Trophoblast cell (in vitro differentiated cells and primary cell): ENCODE measurements around the gene IL16.

ENCODE experiments used
- DNase-seq, 2 donors: peaks; one replicate each; pipeline ENCODE4 v3.0.0-alpha.2; 2016
- H2AFZ ChIP-seq: 2 replicates; pipeline ENCODE4 v1.6.1; 2013; ENCODE audit warnings: low read length, moderate library complexity, mild to moderate bottlenecking; ENCODE audit not compliant: insufficient read depth, poor library complexity
- H2AK5ac ChIP-seq: 2 replicates; pipeline ENCODE4 v1.6.1; 2013; ENCODE audit warnings: mild to moderate bottlenecking, low read length
- H2BK120ac ChIP-seq: 2 replicates; pipeline ENCODE4 v1.6.1; 2013; ENCODE audit warnings: low read length, mild to moderate bottlenecking, moderate library complexity; ENCODE audit not compliant: insufficient read depth, poor library complexity
- H2BK12ac ChIP-seq: 2 replicates; pipeline ENCODE4 v1.6.1; 2013; ENCODE audit warnings: mild to moderate bottlenecking, low read length, moderate library complexity
- H2BK5ac ChIP-seq: 2 replicates; pipeline ENCODE4 v1.6.1; 2013; ENCODE audit warnings: low read length, low read depth, moderate library complexity, mild to moderate bottlenecking; ENCODE audit not compliant: poor library complexity
- H3K14ac ChIP-seq: 2 replicates; pipeline ENCODE4 v1.6.1; 2013; ENCODE audit warnings: mild to moderate bottlenecking, low read length
- H3K18ac ChIP-seq: 2 replicates; pipeline ENCODE4 v1.6.1; 2013; ENCODE audit warnings: mild to moderate bottlenecking, low read length
- H3K23ac ChIP-seq: 2 replicates; pipeline ENCODE4 v1.6.1; 2013; ENCODE audit warnings: low read length
- H3K27ac ChIP-seq: 2 replicates; pipeline ENCODE4 v1.5.1; 2013; ENCODE audit warnings: low read depth, mild to moderate bottlenecking, inconsistent platforms, low read length, moderate library complexity
- H3K27me3 ChIP-seq: 2 replicates; pipeline ENCODE4 v1.6.1; 2013; ENCODE audit warnings: inconsistent platforms, mild to moderate bottlenecking, low read length, moderate library complexity; ENCODE audit not compliant: insufficient read depth
- H3K36me3 ChIP-seq, 2 experiments: 1 replicate in 1 of 2; 2 replicates in 1 of 2; pipeline ENCODE4 v1.6.1; 2013; ENCODE audit warnings: low read length in 2 of 2, mild to moderate bottlenecking in 2 of 2, moderate library complexity in 1 of 2; ENCODE audit not compliant: insufficient read depth in 2 of 2, control insufficient read depth in 1 of 2
- H3K4ac ChIP-seq: 2 replicates; pipeline ENCODE4 v1.6.1; 2013; ENCODE audit warnings: low read depth, mild to moderate bottlenecking, low read length, moderate library complexity
- H3K4me1 ChIP-seq, 2 experiments: 1 replicate in 1 of 2; 2 replicates in 1 of 2; pipeline ENCODE4 v1.6.1; 2013; ENCODE audit warnings: low read length in 2 of 2, mild to moderate bottlenecking in 2 of 2, moderate library complexity in 1 of 2; ENCODE audit not compliant: insufficient read depth in 2 of 2, control insufficient read depth in 1 of 2
- H3K4me2 ChIP-seq: 2 replicates; pipeline ENCODE4 v1.6.1; 2013; ENCODE audit warnings: inconsistent platforms, mild to moderate bottlenecking, low read length, moderate library complexity
- H3K4me3 ChIP-seq: 2 replicates; pipeline ENCODE4 v1.5.1; 2013; ENCODE audit warnings: mild to moderate bottlenecking, low read depth, low read length, inconsistent platforms
- H3K79me1 ChIP-seq: one replicate; pipeline ENCODE4 v1.6.1; 2013; ENCODE audit warnings: low read length
- H3K79me2 ChIP-seq: 2 replicates; pipeline ENCODE4 v1.6.1; 2013; ENCODE audit warnings: low read length, mild to moderate bottlenecking; ENCODE audit not compliant: control insufficient read depth, insufficient read depth, poor library complexity
- H3K9ac ChIP-seq: 2 replicates; pipeline ENCODE4 v1.6.1; 2013; ENCODE audit warnings: mild to moderate bottlenecking, low read length
- H3K9me3 ChIP-seq: 2 replicates; pipeline ENCODE4 v1.6.1; 2013; ENCODE audit warnings: low read depth, mild to moderate bottlenecking, control low read depth, inconsistent platforms, low read length; ENCODE audit not compliant: insufficient read depth
- H4K12ac ChIP-seq: 2 replicates; pipeline ENCODE4 v1.6.1; 2013; ENCODE audit warnings: low read depth, mild to moderate bottlenecking, low read length, moderate library complexity
- H4K8ac ChIP-seq: 2 replicates; pipeline ENCODE4 v1.6.1; 2013; ENCODE audit warnings: low read depth, mild to moderate bottlenecking, low read length, moderate library complexity
- H4K91ac ChIP-seq: one replicate; pipeline ENCODE4 v1.6.1; 2013; ENCODE audit warnings: low read depth, mild to moderate bottlenecking, low read length, moderate library complexity
- WGBS: extraction: QIAGEN DNeasy Blood & Tissue Kit; methylation state at CpG from one replicate; pipeline ENCODE4 v1.1.7; 2013; ENCODE audit warnings: missing lambda C conversion rate; ENCODE audit not compliant: insufficient read length, insufficient coverage; ENCODE audit errors: extremely low coverage; 5-methylcytosine and 5-hydroxymethylcytosine counted together

The IL16 gene

GRCh38 chr15:81363276-81363675 lies 166.6 kb downstream of the IL16 start:
- Histone ChIP-seq H3K79me2 (no peaks in the 10 kb centered on the region), H3K4me1 (no peaks in the 10 kb centered on the region), H2AK5ac (no peak overlapping the region), H3K4ac (no peak overlapping the region), H3K4me3 (no peak overlapping the region), H3K9ac (no peak overlapping the region), H3K14ac (no peak overlapping the region), H2BK12ac (no peak overlapping the region), H2BK5ac (no peak overlapping the region), H3K4me2 (no peak overlapping the region), H4K8ac (no peak overlapping the region), H2BK120ac (no peak overlapping the region), H3K27me3 (no peaks in the 10 kb centered on the region), H2AFZ (no peak overlapping the region), H3K36me3 (no peaks in the 10 kb centered on the region), H3K23ac (no peak overlapping the region), H4K12ac (no peak overlapping the region), H3K27ac (no peak overlapping the region), H3K18ac (no peak overlapping the region), H3K79me1 (no peaks in the 10 kb centered on the region), H4K91ac (no peak overlapping the region), H3K9me3 (peaks cover 2% of the 10 kb centered on the region)
- WGBS, result no CpG with 5 or more reads among the region's 3 CpGs
- DNase-seq, result no peak
